Right atrium auricular region (tissue), 2 donors: ENCODE results near the gene SSR1. TPM values are rescaled to one million over a fixed set of nuclear protein-coding genes. Genes with fewer than 3 reads are reported as not detected.
"Not testable (repeated sequence)": the region's sequence is repeated elsewhere in the genome, so short reads cannot be mapped to it uniquely, and the experiment has no call there.

ENCODE experiments used
- DNase-seq: peaks from one replicate; pipeline ENCODE4 v3.0.0-alpha.2; 2019; ENCODE audit warnings: low spot score
- H3K27ac ChIP-seq, 2 donors: fragments of 200-600 bp; sonication (generic); 1 replicate in 1 of 2; 2 replicates in 1 of 2; pipeline ENCODE4 v1.5.1; 2016 to 2019
- H3K27me3 ChIP-seq, 2 donors: fragments of 200-600 bp; sonication (generic); one replicate each; pipeline versions ENCODE4 v1.5.1 to v1.6.0; 2017 to 2019
- H3K36me3 ChIP-seq: fragments of 200-600 bp; sonication (generic); one replicate; pipeline ENCODE4 v1.5.1; 2016
- H3K4me1 ChIP-seq, 2 donors: fragments of 200-600 bp; sonication (generic); one replicate each; pipeline versions ENCODE4 v1.5.1 to v1.6.0; 2017 to 2019
- H3K4me3 ChIP-seq, 2 donors: fragments of 200-600 bp; sonication (generic); 1 replicate in 1 of 2; 2 replicates in 1 of 2; pipeline ENCODE4 v1.5.1; 2017 to 2019; ENCODE audit warnings: mild to moderate bottlenecking in 1 of 2, moderate library complexity in 1 of 2
- H3K9me3 ChIP-seq, 2 donors: fragments of 200-600 bp; sonication (generic); one replicate each; pipeline ENCODE4 v1.5.1; 2019
- CTCF ChIP-seq, 2 donors: fragments of 200-600 bp; sonication (generic); IDR thresholded peaks; one replicate each; pipeline ENCODE4 v1.5.1; 2019; ENCODE audit warnings: antibody characterized with exemption in 2 of 2
- total RNA-seq, 2 donors: library from RNA; depleted of rRNA; stranded (reverse); fragments of >200 nt; gene quantifications; one replicate each; pipeline ENCODE4 v1.1.0, GENCODE V29; 2016

Gene SSR1
- total RNA-seq, 2 donors from 2014 or later = 30.2 to 41.7 TPM

GRCh38 chr6:7276199-7276524 is 36.8 kb downstream of the SSR1 start:
- Histone ChIP-seq H3K36me3 (no peaks in the 10 kb centered on the region), H3K27me3 (no peaks in the 10 kb centered on the region), H3K4me1 (peaks cover 0 to 8% of the 10 kb centered on the region in 2 donors), H3K4me3 (no peak overlapping the region), H3K9me3 (no peaks in the 10 kb centered on the region), H3K27ac (no peak overlapping the region)
- DNase-seq = no peak
- TF ChIP-seq CTCF (IDR thresholded peaks at IDR 0.05) = peak in 1 of 2 donors; percentile 5

- DNase-seq, H3K4me3 ChIP-seq, H3K27ac ChIP-seq, H3K4me1 ChIP-seq, H3K9me3 ChIP-seq, H3K27me3 ChIP-seq, H3K36me3 ChIP-seq: not testable (repeated sequence)
These were observed 38.5 kb downstream of the SSR1 start for GRCh38 chr6:7274525-7274924.

GRCh38 chr6:7273709-7274108 is 39.3 kb downstream of the SSR1 start:
- no peak for DNase-seq
- Histone ChIP-seq H3K9me3 (no peaks in the 10 kb centered on the region), H3K4me1 (peaks cover 0 to 3% of the 10 kb centered on the region in 2 donors), H3K27me3 (no peaks in the 10 kb centered on the region), H3K36me3 (no peaks in the 10 kb centered on the region), H3K27ac (no peak overlapping the region), H3K4me3 (no peak overlapping the region)
- no peak for TF ChIP-seq CTCF (IDR thresholded peaks at IDR 0.05)

GRCh38 chr6:7271205-7271534 is 41.8 kb downstream of the SSR1 start:
- TF ChIP-seq CTCF (IDR thresholded peaks at IDR 0.05) = no peak
- Histone ChIP-seq H3K27me3 (no peaks in the 10 kb centered on the region), H3K36me3 (no peaks in the 10 kb centered on the region), H3K4me1 (no peaks in the 10 kb centered on the region), H3K9me3 (no peaks in the 10 kb centered on the region), H3K27ac (no peak overlapping the region), H3K4me3 (no peak overlapping the region)
- peak; percentile 36 for DNase-seq

- H3K36me3 ChIP-seq = no peaks in the 10 kb centered on the region
- no peaks in the 10 kb centered on the region for H3K9me3 ChIP-seq
- no peaks in the 10 kb centered on the region for H3K4me1 ChIP-seq
- peak; percentile 47 for DNase-seq
- H3K4me3 ChIP-seq = no peak overlapping the region
- no peaks in the 10 kb centered on the region for H3K27me3 ChIP-seq
- no peak overlapping the region for H3K27ac ChIP-seq
- TF ChIP-seq CTCF (IDR thresholded peaks at IDR 0.05) = no peak
These were observed 42.4 kb downstream of the SSR1 start for GRCh38 chr6:7270320-7271204.

- no peaks in the 10 kb centered on the region for H3K36me3 ChIP-seq
- H3K27ac ChIP-seq = no peak overlapping the region
- H3K4me1 ChIP-seq = no peaks in the 10 kb centered on the region
- H3K27me3 ChIP-seq = no peaks in the 10 kb centered on the region
- H3K4me3 ChIP-seq = no peak overlapping the region
- no peak for TF ChIP-seq CTCF (IDR thresholded peaks at IDR 0.05)
- peak; percentile 38 for DNase-seq
- no peaks in the 10 kb centered on the region for H3K9me3 ChIP-seq
These were observed 43.2 kb downstream of the SSR1 start for GRCh38 chr6:7269816-7270215.
